HG03135 (cell line): ENCODE measurements around the gene FRMD3.

Source experiments
- ATAC-seq: cut with Tn5 transposase; IDR thresholded peaks from one replicate; pipeline ENCODE4 v1.9.1; 2021; ENCODE audit warnings: mild to moderate bottlenecking, moderate library complexity; ENCODE audit not compliant: unreplicated experiment

The FRMD3 gene

DNA sequence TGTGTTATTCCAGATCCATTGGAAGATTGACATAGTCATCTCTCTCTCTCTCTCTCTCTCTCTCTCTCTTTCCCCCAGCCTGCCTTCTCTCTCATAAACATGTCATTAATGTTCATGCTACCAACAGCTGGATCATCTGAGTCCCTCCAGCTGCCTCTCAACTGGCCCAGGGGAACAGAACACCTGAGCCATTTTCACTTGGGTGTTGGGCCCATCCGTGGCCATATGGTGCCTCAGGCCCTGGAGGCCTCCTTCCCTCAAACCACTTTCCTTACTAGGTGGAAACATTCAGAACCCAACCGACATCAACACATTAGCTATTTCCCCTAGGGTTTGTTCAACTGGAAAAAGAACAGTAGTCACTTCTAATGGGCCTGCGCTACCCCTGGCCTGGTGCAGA lies 196.2 kb downstream of the FRMD3 start:
- no peak for ATAC-seq

DNA sequence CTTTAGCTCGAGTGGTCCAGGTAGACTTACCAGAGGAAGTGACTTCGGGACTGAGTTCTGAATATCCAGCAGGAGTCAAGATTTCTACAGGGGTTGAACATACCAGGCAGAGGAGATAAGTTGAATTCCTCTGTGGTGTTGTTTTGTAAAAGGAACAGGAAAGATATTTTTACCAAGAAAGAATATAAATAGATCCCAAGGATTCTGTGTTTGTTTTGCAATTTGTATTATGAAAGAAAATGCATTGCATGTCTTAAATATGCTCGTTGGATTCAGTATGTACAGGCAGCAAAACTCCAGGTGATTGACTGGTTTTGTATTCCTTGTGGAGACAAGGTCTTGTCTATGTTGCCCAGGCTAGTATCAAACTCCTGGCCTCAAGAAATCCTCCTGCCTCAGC lies 197.8 kb downstream of the FRMD3 start:
- ATAC-seq, result no peak

DNA sequence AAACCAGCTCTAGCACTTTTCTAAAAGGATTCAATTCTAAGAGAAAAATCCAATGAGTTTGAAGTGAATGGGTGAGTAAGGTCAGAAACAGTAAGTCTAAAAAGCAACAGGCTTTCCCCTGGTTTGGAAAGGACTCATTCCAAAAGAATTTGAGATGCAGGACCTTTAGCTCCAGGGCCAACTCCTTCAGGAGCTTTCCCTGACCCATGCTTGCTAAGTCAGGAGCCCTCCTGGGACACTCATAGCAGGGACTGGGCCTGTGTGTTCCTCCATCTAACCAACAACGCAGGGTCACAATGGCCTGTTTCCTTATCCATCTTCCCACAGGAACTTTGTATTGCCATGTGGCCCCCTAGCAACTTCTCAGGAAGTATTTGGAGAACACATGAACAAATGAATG lies 198.8 kb downstream of the FRMD3 start:
- ATAC-seq, result no peak

DNA sequence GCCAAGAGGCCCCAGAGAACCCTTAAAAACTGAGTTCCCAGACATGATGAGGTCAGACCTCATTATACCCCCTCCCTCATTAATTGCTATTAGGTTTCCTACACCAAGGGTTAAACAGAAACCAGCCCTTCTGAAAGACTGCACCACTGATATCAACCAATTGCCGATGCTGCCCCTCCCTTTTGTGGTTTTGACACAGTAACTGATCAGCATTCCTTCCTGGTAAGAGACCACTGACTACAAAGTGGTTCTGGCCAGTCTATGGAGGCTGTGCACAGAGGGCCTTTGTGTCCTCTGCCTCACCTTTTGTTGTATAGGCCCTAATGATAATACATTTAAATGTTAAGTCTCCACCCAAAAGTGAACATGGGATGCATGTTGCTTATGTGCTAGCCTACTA lies 201.5 kb downstream of the FRMD3 start:
- no peak for ATAC-seq

DNA sequence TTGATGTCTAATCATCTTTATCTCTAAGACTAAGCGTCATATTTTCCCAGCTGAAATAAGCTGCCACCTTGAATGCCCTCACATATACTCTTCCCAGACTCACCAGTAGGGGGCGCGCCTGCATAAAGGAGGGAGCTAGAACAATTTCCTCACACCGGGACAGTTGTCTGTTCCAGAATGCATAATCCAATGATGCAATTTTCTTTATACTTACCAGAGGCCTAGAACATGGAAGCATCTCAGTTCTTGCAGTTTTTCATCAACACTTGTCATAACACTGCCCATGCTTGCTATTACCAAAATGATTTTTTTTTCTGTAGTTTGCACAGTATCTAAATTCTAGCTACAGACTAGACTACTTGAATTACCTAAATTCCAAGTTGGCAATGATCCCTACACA lies 203.9 kb downstream of the FRMD3 start:
- ATAC-seq, result peak; percentile 67

DNA sequence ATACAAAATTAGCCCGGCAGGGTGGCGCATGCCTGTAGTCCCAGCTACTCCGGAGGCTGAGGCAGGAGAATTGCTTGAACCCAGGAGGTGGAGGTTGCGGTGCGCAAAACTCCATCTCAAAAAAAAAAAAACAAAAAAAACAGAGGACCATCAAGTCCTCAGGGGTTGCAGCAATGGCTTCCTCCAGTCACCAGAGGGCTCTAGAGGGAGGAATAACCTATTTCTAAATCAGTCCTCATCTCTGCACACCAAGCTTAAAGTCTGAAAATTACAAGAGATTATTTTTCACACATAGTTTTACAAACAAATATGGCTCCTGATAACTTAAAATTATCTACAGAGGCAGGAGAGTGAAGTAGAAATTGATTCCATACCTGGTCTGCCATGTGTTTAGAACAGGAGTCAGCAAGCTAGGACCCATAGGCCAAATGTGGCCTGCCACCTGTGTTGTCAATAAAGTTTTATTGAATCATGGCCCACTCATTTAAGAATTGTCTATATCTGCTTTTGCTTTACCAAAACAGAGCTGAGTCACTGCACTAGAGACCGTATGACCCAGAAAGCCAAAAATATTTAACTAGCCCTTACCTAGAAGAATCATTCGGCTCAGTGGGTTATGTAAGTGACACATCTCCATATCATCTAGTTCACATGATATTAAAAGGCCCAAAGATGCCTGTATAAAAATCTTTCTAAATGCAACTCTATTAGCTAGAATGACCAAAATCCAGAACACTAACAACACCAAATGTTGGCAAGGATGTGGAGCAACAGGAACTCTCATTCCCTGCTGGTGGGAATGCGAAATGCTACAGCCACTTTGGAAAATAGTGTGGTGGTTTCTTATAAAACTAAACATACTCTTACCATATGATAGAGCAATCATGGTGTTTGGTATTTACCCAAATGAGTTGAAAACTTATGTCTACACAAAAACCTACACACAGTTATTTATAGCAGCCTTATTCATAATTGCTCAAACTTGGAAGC lies 207.7 kb downstream of the FRMD3 start:
- ATAC-seq, result no peak

DNA sequence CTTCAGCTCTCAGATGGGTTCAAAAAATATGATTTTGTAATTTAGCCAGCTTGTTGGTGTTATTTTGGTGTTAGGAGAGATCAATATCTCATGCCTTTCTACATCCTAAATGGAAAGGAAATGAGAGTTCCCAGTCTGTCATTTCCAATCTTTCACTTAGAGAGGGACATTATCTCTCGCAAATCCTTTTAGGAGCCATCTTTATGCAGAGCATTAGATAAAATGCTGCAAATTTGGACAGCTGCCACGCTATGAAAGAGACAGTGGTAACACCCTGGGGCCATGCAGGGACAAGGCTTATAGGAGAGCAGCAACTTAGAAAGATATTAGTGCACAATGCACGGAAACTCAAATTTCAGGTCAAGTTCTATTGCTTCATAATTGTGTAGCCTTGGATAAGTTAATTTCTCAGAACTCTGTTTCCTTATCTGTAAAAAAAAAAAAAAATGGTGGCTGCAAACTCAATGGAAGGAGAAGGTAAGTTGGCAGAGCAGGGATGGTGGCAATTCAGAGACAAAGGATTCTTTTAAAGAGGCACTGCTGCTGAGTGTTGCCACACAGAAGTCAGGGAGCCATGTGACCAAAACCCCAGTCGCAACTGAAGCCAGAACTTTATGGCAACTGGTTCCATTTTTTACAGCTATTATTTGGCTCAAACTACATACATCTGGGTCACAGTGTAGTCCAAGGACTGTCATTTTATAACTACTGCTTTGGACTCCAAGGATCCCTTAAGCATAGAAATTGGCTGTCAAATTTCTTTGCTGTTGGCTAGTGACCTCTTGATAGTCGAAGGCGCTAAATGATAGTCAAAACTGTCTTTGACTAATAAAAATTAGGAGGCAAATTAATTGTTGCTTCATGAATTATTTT lies 210.2 kb downstream of the FRMD3 start:
- no peak for ATAC-seq

DNA sequence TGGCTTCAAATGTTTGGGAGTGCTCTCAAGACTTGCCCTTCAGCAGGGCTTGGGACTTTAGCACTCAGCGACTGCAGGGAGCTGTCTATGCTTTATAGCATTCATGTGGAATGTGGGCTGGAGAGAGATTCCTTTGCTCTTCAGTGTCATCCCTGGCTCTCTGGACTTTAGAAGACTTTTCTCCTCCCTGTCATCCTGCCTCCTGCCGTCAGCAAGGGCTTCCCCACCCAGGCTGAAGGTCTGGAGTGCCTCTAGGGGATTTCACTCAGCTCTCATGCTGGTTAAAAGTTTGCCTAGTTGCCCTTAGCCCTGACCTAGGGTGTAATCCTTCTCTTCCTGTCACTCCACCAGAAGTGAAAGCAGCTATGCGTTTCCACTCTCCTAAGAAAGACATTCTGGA lies 210.9 kb downstream of the FRMD3 start:
- ATAC-seq, result no peak

DNA sequence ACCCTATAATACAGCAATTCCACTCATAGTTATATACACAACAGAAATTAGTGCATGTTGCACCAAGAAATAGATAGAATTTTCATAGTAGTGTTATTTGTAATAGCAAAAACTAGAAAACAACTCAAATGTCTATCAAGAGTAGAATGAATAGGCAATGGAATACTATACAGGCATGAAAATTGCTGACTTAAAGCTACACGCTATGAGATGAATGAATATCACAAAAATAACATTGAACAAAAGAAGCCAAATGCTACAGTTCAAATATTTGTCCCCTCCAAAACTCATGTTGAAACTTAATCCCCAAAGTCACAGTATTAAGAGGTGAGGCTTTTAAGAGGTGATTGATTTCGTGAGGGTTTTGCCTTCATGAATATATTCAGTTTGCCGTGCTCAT lies 215.1 kb downstream of the FRMD3 start:
- ATAC-seq, result no peak

DNA sequence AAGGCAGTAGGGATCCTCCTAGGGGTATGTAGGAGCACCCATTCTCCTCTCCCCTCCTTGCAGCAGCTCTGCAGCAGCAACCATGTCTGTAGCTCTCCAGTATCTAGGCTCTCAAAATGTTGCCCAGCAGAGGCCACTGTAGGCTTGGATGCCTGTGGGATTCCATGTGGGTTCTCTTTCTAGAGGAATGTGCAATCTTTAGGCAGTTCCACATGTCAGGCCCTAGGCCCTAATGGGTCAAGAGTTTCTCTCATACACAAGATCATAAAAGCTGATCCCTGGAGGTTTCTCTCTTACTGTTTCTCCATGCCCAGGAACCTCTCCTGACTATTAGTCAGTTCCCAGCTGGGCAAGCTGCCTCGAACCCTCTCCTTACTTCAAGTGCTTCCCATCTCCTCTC lies 215.8 kb downstream of the FRMD3 start:
- no peak for ATAC-seq

DNA sequence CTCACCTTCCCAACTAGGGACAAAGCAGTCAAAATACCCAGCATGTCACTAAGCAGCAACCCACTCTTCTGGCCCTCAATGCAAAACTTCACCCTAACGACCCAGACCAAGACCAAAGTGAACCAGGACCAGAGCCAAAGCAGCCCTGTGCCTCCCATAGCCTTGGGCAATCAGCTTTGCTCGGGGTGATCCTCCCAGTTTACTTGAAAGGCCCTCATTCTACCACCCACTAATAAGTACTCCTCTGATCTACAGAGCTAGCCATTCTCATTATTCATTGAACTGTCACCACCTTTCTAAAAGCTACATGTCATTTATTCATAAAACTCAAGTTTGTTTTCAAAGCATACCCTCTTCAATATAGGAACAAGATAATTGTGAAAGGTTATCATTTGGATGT lies 221.0 kb downstream of the FRMD3 start:
- ATAC-seq, result no peak

DNA sequence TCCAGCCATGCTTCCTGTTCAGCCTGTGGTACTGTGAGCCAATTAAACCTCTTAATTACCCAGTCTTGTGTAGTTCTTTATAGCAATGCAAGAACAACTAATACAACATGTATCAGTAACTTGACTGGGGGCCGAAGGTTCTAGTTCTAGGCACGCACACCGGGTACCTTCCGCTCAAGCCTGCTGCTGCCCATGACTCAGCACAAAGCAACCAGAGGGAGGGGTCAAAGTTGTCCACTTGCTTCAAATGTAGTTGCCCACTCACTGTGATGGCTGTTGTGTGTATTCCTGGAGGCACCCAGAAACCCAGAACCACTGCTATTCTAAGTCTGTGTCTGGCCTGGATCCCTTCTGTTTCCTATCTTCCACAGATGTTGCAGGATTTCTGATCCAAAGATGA lies 222.6 kb downstream of the FRMD3 start:
- ATAC-seq, result no peak

DNA sequence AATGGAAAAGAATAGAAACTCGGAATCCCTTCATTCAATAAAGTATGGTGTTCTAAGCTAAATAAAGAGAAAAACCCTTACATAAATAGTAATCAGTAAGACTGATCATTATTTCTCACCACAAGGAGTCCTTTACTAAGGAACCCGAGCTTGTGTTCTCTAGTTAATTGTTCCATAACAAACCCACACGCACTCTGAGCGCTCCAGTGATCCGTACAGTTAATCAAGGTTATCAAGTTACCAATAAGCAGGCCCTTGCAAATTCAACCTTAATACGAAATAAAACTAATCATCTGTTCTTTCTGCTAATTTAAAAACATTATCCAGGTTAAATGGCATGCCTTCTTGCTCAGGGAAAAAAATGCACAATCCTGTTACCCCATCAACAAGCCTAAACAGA lies 224.4 kb downstream of the FRMD3 start:
- ATAC-seq, result no peak

DNA sequence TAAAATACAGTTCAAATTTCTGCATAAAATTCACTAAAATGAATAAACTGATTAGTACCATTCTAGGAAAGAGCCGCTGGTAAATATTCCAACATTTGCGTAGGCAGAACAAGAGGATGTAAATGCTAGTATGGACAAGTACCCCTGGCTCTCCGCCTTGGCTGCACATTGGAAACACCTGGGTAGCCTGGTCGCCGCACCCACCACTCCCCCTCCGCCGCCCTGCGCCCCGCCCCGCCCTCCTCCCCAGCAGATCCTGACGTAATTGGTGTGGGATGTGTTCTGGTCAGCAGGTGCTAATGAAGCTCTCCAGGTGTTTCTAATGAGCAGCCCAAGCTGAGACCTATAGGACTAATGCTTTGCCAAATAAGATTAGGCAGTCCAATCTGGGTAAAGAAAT lies 225.7 kb downstream of the FRMD3 start:
- ATAC-seq, result no peak

DNA sequence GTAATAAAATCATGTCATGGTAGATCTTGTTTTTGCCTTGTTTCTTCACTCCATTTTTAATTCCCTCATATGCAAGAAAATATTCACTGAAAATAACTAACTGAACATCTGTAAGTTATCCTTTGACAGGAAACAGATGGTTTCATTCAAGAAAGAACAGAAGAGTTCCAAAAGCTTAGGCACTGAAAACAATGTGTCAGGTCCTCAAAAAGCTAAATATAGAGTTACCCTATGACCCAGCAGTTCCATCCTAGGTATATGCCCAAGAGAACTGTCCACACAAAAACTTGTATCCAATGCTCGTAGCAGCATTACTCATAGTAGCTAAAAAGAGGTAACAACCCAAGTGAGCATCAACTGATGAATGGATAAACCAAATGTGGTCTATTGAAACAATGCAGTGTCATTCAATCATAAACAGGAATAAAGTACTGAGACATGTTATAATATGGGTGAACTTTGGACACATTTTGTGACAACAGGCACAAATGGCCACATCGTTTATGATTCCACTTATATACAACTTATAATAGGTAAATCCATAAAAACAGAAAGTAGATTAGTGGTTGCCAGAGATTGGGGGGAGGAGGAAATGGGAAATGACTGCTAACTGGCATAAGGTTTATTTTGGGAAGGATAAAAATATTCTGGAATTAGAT lies 231.0 kb downstream of the FRMD3 start:
- ATAC-seq, result no peak

DNA sequence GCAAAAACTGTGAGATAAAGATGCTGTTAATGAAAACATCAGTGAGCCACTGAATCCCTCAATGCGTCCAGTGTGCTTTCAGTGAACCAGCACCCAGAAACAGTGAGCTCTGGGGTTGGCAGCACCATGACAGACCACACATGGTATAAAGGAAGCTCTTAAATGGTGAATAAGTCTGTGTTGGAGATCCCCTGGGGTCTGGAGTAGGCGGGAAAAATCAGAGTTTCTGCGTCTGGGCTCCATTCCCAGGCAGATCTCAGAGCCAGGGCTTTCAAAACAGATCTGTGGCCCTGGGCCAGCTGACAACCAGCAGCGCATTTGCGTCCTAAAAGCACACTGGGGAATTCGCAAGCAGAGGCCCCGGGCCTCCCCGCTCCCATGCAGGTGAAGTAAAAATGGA lies 233.5 kb downstream of the FRMD3 start:
- ATAC-seq, result no peak

DNA sequence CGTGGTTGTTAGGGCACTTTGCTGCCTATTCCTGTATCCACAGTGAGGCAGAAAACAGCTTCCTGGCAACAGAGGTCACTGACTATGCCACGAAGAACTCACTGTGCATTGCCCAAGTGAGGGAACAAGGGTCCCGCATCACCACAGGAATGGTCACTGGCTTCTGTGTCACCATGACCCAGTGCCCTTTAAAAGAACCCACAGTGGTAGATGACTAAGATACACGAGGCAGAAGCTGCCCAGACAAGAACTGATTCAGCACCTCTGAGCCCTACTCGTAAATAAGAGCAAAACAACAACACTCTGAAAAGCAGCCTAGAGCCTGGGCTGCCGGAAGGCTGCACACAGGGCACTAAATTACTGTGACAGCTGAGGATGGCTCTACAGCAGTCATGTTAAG lies 238.6 kb downstream of the FRMD3 start:
- ATAC-seq, result no peak

DNA sequence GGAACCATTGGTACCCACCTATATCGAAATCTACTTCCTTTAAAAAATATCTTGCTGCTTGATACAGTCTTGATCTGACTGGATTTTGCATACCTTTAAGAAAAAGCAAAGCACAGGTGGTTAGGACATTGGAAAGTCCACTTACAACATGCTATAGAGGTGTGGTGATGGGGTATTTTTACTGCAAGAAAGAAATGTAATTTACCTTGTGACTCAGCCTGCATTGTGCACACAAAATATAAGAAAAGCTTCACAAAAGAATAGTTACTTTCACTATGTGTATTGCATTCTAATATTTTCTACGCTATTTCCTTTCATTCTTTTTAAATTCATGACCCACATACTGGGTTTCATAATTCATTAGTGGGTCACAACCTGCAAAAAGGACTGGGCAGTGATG lies 239.1 kb downstream of the FRMD3 start:
- ATAC-seq, result no peak

DNA sequence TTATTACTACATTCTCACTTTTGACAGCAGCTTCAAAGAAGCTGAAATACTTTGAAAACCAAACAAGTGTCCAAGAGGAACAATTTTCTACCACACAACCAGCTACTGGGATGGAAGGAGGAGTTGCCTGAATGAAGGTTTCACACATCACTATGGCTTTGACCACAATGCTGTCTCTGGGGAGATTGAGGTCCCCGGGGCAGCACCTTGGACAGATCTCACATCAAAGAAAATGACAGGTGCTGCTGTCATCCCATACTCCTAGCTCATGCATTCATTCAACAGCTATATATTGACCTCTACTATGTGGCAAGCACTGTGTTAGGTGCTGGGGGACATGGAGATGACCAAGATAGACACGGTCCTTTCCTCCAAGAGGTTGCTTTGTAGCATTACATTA lies 242.1 kb downstream of the FRMD3 start:
- no peak for ATAC-seq

DNA sequence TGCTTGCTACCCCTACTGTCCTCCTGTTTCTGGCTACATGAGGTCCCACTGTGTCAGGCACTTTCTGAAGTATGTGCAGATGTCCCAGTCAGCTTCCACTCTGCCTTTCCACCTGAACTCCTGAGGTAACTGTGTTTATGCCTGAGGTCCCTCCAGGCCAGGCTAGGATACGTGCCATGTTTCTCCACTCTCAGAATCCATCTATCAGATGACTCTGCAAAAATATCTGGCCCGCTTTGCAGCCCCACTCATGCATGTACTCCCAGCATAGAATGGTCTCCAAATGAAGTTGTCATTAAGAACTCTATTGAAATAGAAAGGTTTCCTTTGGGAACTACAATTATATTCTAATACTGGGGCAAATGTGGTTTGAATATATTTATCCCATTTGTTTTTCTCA lies 243.4 kb downstream of the FRMD3 start:
- ATAC-seq, result no peak

DNA sequence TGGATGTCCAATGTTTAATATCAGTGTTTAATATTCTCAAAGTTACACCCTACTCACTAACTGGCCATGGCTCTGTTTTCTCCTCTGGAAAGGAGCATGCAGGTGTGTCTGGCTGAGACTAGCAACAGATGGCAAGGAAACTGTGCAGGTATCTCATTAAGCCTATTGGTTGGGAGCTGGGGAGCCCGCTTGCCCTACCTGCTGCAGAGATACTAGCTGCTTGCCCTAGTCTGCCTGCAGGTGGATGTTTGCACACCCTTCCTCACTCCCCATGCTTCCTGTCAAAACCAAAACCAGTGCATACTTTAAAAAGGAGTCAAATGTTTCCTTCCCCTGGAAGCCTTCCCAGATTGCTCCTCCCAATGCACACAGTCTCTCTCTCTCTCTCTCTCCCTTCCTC lies 247.0 kb downstream of the FRMD3 start:
- no peak for ATAC-seq
